Measurements from ENCODE around the gene GRIK4. TPM values are rescaled to one million over a fixed set of nuclear protein-coding genes. Genes with fewer than 3 reads are reported as not detected.
"Not testable (repeated sequence)": the region's sequence is repeated elsewhere in the genome, so short reads cannot be mapped to it uniquely, and the experiment has no call there.

The GRIK4 gene
- total and polyA plus RNA-seq, 8 donors: 0.06 to 0.31 TPM; not detected in 6

- Histone ChIP-seq H3K27ac (no peak overlapping the region), H3K4me1 (no peaks in the 10 kb centered on the region), H3K4me3 (no peak overlapping the region), H3K27me3 (peaks cover 0 to 37% (median 0%) of the 10 kb centered on the region in 3 donors), H3K36me3 (no peaks in the 10 kb centered on the region), H3K9me3 (no peaks in the 10 kb centered on the region)
- TF ChIP-seq POLR2AphosphoS5 (IDR thresholded peaks at IDR 0.05) (no peak), POLR2A (IDR thresholded peaks at IDR 0.05) (no peak), EP300 (IDR thresholded peaks at IDR 0.05) (no peak)
- TF ChIP-seq, protein P1, sequence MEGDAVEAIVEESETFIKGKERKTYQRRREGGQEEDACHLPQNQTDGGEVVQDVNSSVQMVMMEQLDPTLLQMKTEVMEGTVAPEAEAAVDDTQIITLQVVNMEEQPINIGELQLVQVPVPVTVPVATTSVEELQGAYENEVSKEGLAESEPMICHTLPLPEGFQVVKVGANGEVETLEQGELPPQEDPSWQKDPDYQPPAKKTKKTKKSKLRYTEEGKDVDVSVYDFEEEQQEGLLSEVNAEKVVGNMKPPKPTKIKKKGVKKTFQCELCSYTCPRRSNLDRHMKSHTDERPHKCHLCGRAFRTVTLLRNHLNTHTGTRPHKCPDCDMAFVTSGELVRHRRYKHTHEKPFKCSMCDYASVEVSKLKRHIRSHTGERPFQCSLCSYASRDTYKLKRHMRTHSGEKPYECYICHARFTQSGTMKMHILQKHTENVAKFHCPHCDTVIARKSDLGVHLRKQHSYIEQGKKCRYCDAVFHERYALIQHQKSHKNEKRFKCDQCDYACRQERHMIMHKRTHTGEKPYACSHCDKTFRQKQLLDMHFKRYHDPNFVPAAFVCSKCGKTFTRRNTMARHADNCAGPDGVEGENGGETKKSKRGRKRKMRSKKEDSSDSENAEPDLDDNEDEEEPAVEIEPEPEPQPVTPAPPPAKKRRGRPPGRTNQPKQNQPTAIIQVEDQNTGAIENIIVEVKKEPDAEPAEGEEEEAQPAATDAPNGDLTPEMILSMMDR (IDR thresholded peaks at IDR 0.05): no peak
- 66 to 75% (median 70%) methylated on average over 12 of the region's 12 CpGs for WGBS, 5 donors
- no peak for DNase-seq
- intact Hi-C loops (cut with DNase I; ENCODE audit: low total_unique reads): no loop called here
Observed at GRCh38 chr11:120750647-120751549, 239.3 kb downstream of the GRIK4 start.

DNA sequence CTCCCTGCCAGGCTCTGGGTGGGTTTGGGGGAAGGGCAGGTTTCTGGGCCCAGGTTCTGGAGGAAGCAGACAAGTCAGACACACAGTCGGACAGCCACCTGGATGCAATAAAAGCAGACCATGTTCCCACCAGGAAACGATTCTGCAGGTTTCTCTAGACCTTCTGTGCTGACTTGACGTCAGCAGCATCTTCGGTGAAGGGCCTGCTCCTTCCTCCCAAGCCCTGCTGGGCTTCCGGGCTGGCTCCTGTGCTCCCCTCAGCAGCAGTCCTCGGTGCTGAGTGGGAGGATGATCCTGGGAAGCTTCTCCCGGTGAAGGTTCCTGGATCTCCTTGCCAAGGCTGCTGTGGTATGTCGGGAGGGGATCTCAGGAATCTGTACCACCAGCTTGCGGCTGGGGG is 240.0 kb downstream of the GRIK4 start:
- no peak for DNase-seq
- Histone ChIP-seq H3K27me3 (peaks cover 0 to 32% (median 0%) of the 10 kb centered on the region in 3 donors), H3K9me3 (no peaks in the 10 kb centered on the region), H3K36me3 (no peaks in the 10 kb centered on the region), H3K4me1 (no peaks in the 10 kb centered on the region), H3K4me3 (no peak overlapping the region), H3K27ac (no peak overlapping the region)
- TF ChIP-seq POLR2AphosphoS5 (IDR thresholded peaks at IDR 0.05) (no peak), EP300 (IDR thresholded peaks at IDR 0.05) (no peak)
- intact Hi-C loops (cut with DNase I; ENCODE audit: low total_unique reads): no loop called here
- 55 to 76% (median 66%) methylated on average over 2 to 9 of the region's 9 CpGs for whole genome bisulfite sequencing, 5 donors

GRCh38 chr11:120752668-120753067 is 241.1 kb downstream of the GRIK4 start:
- no peak overlapping the region for H3K27ac ChIP-seq
- H3K4me3 ChIP-seq: no peak overlapping the region
- WGBS, 5 donors: 73 to 77% (median 76%) methylated on average over 5 to 7 of the region's 7 CpGs
- H3K9me3 ChIP-seq: no peaks in the 10 kb centered on the region
- peaks cover 0 to 29% (median 0%) of the 10 kb centered on the region in 3 donors for H3K27me3 ChIP-seq
- intact Hi-C loops (cut with DNase I; ENCODE audit: low total_unique reads): no loop called here
- DNase-seq: no peak
- H3K4me1 ChIP-seq: no peaks in the 10 kb centered on the region
- TF ChIP-seq, protein P1 (IDR thresholded peaks at IDR 0.05): no peak
- TF ChIP-seq POLR2AphosphoS5 (IDR thresholded peaks at IDR 0.05) (no peak), EP300 (IDR thresholded peaks at IDR 0.05) (no peak), POLR2A (IDR thresholded peaks at IDR 0.05) (no peak)
- H3K36me3 ChIP-seq: no peaks in the 10 kb centered on the region

GRCh38 chr11:120756931-120757330 is 245.4 kb downstream of the GRIK4 start:
- Histone ChIP-seq H3K9me3 (no peaks in the 10 kb centered on the region), H3K4me3 (no peak overlapping the region), H3K27me3 (no peaks in the 10 kb centered on the region), H3K27ac (no peak overlapping the region), H3K36me3 (no peaks in the 10 kb centered on the region), H3K4me1 (no peaks in the 10 kb centered on the region)
- no peak for DNase-seq
- WGBS, 5 donors: 64 to 82% (median 70%) methylated on average over 3 of the region's 3 CpGs
- TF ChIP-seq EP300 (IDR thresholded peaks at IDR 0.05): no peak
- no peak for TF ChIP-seq POLR2AphosphoS5 (IDR thresholded peaks at IDR 0.05)
- TF ChIP-seq POLR2A (IDR thresholded peaks at IDR 0.05): no peak
- intact Hi-C loops (cut with DNase I; ENCODE audit: low total_unique reads): no loop called here

DNA sequence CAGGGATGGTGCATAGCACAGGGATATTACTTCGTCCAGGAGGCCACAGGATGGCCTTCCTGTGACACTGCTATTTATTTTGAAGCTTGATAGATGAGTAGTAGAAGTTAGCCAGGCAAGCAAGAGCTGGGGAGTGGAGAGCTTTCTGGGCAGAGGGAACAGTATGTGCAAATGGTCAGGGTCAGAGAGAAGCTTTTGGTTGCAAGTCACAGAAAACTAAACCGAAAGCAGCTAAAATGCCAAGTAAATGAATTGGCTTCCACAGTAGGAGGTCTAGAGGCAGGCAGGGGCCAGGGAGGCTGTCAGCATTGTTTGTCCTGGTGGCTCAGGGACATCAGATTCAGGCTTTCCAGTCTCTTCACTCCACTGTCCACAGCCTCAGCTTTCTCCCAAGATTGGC is 247.5 kb downstream of the GRIK4 start:
- H3K27me3 ChIP-seq: no peaks in the 10 kb centered on the region
- intact Hi-C loops (cut with DNase I; ENCODE audit: low total_unique reads): no loop called here
- no peaks in the 10 kb centered on the region for H3K36me3 ChIP-seq
- DNase-seq: no peak
- no peak overlapping the region for H3K4me3 ChIP-seq
- 41 to 68% (median 52%) methylated on average over 2 of the region's 2 CpGs for WGBS, 5 donors
- no peaks in the 10 kb centered on the region for H3K4me1 ChIP-seq
- peaks cover 0 to 3% (median 0%) of the 10 kb centered on the region in 4 donors for H3K9me3 ChIP-seq
- no peak overlapping the region for H3K27ac ChIP-seq
- no peak for TF ChIP-seq POLR2A (IDR thresholded peaks at IDR 0.05)
- TF ChIP-seq, protein P1 (IDR thresholded peaks at IDR 0.05): no peak
- no peak for TF ChIP-seq POLR2AphosphoS5 (IDR thresholded peaks at IDR 0.05)
- no peak for TF ChIP-seq EP300 (IDR thresholded peaks at IDR 0.05)

- H3K27ac ChIP-seq; H3K4me3 ChIP-seq; H3K4me1 ChIP-seq; H3K36me3 ChIP-seq; DNase-seq; intact Hi-C loops (cut with DNase I; ENCODE audit: low total_unique reads); H3K27me3 ChIP-seq: not testable (repeated sequence)
- H3K9me3 ChIP-seq: peaks cover 0 to 28% (median 16%) of the 10 kb centered on the region in 4 donors
- 61 to 91% (median 75%) methylated on average over 1 to 2 of the region's 2 CpGs for WGBS, 5 donors
Observed at GRCh38 chr11:120765710-120766109, 254.2 kb downstream of the GRIK4 start.
